WERI-Rb-1 (cell line): ENCODE measurements around the gene ST3GAL2.
"Not testable (repeated sequence)": the region's sequence is repeated elsewhere in the genome, so short reads cannot be mapped to it uniquely, and the experiment has no call there.

ENCODE experiments used
- DNase-seq: peaks from one replicate; pipeline ENCODE4 v3.0.0-alpha.2; 2020
- H3K27ac ChIP-seq: fragments of 250-450 bp; sonication (Bioruptor Pico); 2 replicates; pipeline ENCODE4 v1.5.1; 2020; ENCODE audit warnings: mild to moderate bottlenecking, moderate library complexity
- H3K27me3 ChIP-seq: fragments of 250-450 bp; sonication (Bioruptor Pico); 2 replicates; pipeline ENCODE4 v1.5.1; 2021; ENCODE audit warnings: mild to moderate bottlenecking, low read depth, moderate library complexity; ENCODE audit not compliant: insufficient read depth, severe bottlenecking
- H3K36me3 ChIP-seq: fragments of 250-450 bp; sonication (Bioruptor Pico); 2 replicates; pipeline ENCODE4 v1.5.1; 2020; ENCODE audit warnings: mild to moderate bottlenecking, moderate library complexity
- H3K4me3 ChIP-seq: 2 replicates; pipeline ENCODE4 v1.5.1; 2011; ENCODE audit warnings: low read depth, mild to moderate bottlenecking, control low read depth, low read length
- H3K9me3 ChIP-seq: fragments of 250-450 bp; sonication (Bioruptor Pico); 2 replicates; pipeline ENCODE4 v1.5.1; 2021; ENCODE audit warnings: mild to moderate bottlenecking, moderate library complexity; ENCODE audit not compliant: severe bottlenecking
- TF ChIP-seq, protein P1 (sequence below): IDR thresholded peaks from 2 replicates; pipeline ENCODE4 v1.5.1; 2011; ENCODE audit warnings: low read depth, mild to moderate bottlenecking, control low read depth, inconsistent platforms, low read length

Gene ST3GAL2

DNA sequence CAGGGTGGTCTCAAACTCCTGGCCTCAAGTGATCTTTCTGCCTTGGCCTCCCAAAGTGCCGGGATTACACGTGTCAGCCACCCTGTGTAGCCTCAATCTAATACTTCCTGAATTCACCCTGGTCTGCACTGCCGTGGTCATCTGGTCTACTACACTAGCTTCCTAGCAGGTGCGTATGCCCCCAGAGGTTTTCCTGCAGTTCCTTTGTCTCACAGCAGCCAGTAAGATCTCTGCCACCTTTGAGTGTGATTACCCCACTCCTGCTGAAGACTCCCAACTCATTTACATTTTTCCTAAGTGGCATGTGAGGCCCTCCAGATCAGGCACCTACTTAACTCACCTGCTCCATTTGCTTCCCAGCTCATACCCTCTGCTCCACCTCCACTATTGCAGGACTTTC, 97.3 kb downstream of the ST3GAL2 start:
- Histone ChIP-seq H3K27ac (no peak overlapping the region), H3K9me3 (no peaks in the 10 kb centered on the region), H3K27me3 (no peaks in the 10 kb centered on the region), H3K36me3 (no peaks in the 10 kb centered on the region; the same call in none of the 2 replicates), H3K4me3 (no peak overlapping the region)
- no peak for DNase-seq
- TF ChIP-seq, protein P1, sequence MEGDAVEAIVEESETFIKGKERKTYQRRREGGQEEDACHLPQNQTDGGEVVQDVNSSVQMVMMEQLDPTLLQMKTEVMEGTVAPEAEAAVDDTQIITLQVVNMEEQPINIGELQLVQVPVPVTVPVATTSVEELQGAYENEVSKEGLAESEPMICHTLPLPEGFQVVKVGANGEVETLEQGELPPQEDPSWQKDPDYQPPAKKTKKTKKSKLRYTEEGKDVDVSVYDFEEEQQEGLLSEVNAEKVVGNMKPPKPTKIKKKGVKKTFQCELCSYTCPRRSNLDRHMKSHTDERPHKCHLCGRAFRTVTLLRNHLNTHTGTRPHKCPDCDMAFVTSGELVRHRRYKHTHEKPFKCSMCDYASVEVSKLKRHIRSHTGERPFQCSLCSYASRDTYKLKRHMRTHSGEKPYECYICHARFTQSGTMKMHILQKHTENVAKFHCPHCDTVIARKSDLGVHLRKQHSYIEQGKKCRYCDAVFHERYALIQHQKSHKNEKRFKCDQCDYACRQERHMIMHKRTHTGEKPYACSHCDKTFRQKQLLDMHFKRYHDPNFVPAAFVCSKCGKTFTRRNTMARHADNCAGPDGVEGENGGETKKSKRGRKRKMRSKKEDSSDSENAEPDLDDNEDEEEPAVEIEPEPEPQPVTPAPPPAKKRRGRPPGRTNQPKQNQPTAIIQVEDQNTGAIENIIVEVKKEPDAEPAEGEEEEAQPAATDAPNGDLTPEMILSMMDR = no peak

DNA sequence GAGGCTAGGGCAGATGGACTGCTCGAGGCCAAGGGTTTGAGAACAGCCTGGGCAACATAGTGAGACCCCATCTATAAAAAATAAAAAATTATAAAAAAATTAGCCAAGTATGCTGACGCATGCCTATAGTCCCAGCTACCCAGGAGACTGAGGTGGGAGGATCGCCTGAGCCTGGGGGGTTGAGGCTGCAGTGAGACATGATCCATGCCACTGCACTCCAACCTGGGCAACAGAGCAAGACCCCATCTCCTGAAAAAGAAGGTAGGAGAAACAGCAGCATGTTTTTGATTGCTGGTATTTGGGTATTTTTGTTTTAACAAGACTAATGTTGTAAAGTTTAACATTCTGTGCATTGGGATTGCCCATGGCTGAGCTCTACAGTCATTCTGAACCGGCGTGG, 101.1 kb downstream of the ST3GAL2 start:
- H3K9me3 ChIP-seq = no peaks in the 10 kb centered on the region
- H3K27ac ChIP-seq = no peak overlapping the region
- TF ChIP-seq, protein P1 = no peak
- no peaks in the 10 kb centered on the region for H3K27me3 ChIP-seq
- DNase-seq = no peak
- peaks cover 28% of the 10 kb centered on the region for H3K36me3 ChIP-seq
- H3K4me3 ChIP-seq = no peak overlapping the region

GRCh38 chr16:70332728-70333127, 106.2 kb downstream of the ST3GAL2 start:
- H3K27me3 ChIP-seq, DNase-seq, H3K27ac ChIP-seq, H3K9me3 ChIP-seq, H3K4me3 ChIP-seq: not testable (repeated sequence)
- H3K36me3 ChIP-seq = peaks cover 56% of the 10 kb centered on the region

GRCh38 chr16:70331588-70332358, 107.1 kb downstream of the ST3GAL2 start:
- TF ChIP-seq, protein P1 = peak; percentile 48; the same call in 1 of the 2 replicates
- no peak overlapping the region for H3K27ac ChIP-seq
- no peaks in the 10 kb centered on the region for H3K9me3 ChIP-seq
- no peaks in the 10 kb centered on the region for H3K27me3 ChIP-seq
- no peak overlapping the region for H3K4me3 ChIP-seq
- peaks cover 64% of the 10 kb centered on the region for H3K36me3 ChIP-seq
- DNase-seq = peak; percentile 28

DNA sequence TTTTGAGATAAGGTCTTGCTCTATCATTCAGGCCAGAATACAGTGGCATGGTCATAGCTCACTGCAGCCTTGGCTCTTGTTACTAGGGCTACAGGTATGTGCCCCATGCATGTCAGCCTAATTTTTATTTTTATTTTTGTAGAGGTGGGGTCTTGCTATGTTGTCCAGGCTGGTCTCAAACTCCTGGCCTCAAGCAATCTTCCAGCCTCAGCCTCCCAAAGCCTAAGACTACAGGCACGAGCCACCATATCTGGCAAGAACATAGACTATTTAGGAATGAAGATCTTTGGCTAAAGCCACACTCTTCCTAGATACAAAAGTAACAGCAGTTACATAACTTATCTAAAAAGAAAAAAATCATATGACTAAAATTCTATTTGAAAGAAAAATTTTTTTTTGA, 107.8 kb downstream of the ST3GAL2 start:
- Histone ChIP-seq H3K27me3 (no peaks in the 10 kb centered on the region), H3K27ac (no peak overlapping the region), H3K9me3 (no peaks in the 10 kb centered on the region), H3K4me3 (no peak overlapping the region), H3K36me3 (peaks cover 60% of the 10 kb centered on the region)
- no peak for DNase-seq
- TF ChIP-seq, protein P1 = no peak
